Measurements from ENCODE around the gene SCLT1.
A peak's percentile ranks its signal among the peaks of the same experiment; 100 is the strongest.

Gene SCLT1

DNA sequence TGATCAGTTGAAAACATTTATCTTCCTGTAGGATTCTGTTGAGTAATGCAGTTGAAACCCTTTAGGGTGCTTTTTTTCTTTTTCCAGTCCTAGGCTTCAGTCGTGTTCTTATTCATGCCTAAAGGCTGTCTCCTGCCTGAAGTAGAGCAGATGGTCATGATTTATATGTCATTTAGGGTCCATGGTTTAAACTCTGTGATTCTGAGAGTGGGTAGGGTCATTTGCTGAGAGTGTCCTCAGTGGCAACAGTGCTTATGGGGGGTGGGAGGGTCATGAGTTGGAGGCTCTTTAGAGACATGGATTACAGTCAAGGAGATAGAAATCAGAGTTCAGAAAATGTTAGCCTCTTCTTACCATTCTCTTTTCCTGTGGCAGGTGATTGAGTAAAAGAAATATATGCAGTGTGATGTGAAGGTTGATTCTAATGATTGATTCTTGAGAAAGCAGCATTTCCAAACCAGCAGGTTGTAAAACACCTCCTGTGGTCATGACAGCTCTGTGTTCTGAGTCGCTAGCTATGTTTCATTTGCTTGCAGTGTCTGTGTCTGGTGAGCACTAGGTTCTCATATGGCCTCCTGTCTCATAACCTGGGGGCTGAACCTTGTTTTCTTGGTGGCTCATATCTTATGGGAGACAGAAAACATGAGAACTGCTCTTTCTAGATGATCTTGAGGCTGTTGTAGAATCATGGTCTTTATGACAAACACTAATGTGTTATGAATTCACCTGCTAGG, 223.4 kb downstream of the SCLT1 start:
- H3K4me3 ChIP-seq (ENCODE audit: low read depth, low read length): no peak overlapping the region
- no peak for DNase-seq (ENCODE audit: low read depth)
- TF ChIP-seq, protein P1, sequence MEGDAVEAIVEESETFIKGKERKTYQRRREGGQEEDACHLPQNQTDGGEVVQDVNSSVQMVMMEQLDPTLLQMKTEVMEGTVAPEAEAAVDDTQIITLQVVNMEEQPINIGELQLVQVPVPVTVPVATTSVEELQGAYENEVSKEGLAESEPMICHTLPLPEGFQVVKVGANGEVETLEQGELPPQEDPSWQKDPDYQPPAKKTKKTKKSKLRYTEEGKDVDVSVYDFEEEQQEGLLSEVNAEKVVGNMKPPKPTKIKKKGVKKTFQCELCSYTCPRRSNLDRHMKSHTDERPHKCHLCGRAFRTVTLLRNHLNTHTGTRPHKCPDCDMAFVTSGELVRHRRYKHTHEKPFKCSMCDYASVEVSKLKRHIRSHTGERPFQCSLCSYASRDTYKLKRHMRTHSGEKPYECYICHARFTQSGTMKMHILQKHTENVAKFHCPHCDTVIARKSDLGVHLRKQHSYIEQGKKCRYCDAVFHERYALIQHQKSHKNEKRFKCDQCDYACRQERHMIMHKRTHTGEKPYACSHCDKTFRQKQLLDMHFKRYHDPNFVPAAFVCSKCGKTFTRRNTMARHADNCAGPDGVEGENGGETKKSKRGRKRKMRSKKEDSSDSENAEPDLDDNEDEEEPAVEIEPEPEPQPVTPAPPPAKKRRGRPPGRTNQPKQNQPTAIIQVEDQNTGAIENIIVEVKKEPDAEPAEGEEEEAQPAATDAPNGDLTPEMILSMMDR (conservative IDR thresholded peaks at IDR 0.05; ENCODE audit: low read depth, low read length): no peak

DNA sequence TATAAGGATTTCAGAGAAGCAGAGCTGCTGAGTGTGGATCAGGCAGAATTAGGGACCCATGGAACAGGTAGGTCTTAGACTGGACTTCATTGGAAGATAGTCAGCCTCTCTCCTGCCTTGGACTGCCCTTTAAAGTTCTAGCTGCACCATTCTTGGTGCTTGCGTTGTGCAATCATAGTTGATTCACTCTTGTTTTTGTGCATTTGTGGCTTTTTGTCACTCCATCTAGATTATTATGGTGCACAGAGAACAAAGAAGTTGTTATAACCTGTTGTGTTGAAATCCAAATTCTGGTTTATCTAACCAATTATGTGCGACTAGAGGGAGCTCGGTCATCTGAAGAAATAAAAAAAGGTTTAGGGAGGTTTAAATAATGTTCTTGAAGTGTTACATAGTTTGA, 224.6 kb downstream of the SCLT1 start:
- no peak overlapping the region for H3K4me3 ChIP-seq (ENCODE audit: low read depth, low read length)
- TF ChIP-seq, protein P1 (conservative IDR thresholded peaks at IDR 0.05; ENCODE audit: low read depth, low read length): no peak
- peak; percentile 30 for DNase-seq (ENCODE audit: low read depth)

DNA sequence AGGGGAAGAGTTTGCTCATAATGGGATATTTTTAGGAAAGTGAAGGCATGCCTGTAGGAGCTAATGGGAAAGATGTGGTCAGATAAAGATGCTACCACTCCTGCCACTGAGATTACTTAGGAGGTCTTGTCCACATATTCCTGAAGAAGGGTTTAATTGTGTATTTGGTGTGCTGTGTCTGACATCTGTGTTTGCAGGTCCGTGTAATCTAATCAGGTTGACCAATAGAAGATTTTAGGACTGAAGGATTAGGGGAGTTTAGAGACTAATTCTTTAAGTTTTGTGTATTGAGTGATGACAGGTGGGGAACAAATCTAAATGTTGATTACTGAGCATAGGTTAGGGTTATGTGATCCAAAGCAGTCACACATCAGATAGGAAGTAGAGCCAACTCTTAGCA, 226.6 kb downstream of the SCLT1 start:
- no peak overlapping the region for H3K4me3 ChIP-seq (ENCODE audit: low read depth, low read length)
- TF ChIP-seq, protein P1 (conservative IDR thresholded peaks at IDR 0.05; ENCODE audit: low read depth, low read length): no peak

DNA sequence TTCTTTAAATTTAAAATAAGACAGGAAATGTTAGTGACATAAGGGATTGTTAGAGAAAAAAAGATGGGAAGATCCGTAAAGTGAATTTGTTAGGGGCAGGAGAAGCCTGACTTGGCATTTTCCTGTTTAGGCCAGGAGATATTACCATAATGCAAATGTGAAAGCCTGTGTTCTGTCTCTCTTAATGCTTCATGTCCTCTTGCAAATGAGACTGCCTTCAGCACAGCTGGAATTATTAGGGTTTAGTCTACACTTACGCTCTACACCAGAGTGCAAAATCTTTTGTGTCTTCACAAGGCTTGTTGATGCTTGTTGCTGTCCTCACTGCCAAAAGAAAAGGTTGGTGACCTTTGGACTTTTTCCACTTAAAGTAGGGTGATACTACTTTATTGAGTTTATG, 227.1 kb downstream of the SCLT1 start:
- TF ChIP-seq, protein P1 (conservative IDR thresholded peaks at IDR 0.05; ENCODE audit: low read depth, low read length): no peak
- DNase-seq (ENCODE audit: low read depth): no peak
- no peak overlapping the region for H3K4me3 ChIP-seq (ENCODE audit: low read depth, low read length)

More for the DNA sequence above, 226.6 kb downstream of the SCLT1 start:
- no peak for DNase-seq (ENCODE audit: low read depth)

DNA sequence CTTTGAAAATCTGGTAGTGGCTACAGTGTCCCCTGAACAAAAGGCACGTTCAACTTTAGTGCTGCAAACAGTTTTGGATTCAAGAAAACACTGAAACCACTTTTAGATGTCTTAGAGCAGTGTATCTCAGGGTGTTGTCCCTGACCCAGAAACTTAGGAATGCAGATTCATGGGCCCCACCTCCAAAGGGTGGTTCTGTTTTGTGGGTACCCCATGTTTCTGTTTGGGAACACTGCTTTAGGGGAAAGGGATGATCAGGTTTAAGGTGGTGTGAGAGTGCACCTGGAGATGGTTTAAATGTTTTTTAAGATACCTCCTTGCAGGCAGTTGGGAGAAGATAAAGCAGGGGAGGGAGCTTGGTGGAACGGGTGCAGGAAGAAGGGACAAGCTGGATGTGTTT, 228.2 kb downstream of the SCLT1 start:
- H3K4me3 ChIP-seq (ENCODE audit: low read depth, low read length): no peak overlapping the region
- no peak for DNase-seq (ENCODE audit: low read depth)
- TF ChIP-seq, protein P1 (conservative IDR thresholded peaks at IDR 0.05; ENCODE audit: low read depth, low read length): no peak

DNA sequence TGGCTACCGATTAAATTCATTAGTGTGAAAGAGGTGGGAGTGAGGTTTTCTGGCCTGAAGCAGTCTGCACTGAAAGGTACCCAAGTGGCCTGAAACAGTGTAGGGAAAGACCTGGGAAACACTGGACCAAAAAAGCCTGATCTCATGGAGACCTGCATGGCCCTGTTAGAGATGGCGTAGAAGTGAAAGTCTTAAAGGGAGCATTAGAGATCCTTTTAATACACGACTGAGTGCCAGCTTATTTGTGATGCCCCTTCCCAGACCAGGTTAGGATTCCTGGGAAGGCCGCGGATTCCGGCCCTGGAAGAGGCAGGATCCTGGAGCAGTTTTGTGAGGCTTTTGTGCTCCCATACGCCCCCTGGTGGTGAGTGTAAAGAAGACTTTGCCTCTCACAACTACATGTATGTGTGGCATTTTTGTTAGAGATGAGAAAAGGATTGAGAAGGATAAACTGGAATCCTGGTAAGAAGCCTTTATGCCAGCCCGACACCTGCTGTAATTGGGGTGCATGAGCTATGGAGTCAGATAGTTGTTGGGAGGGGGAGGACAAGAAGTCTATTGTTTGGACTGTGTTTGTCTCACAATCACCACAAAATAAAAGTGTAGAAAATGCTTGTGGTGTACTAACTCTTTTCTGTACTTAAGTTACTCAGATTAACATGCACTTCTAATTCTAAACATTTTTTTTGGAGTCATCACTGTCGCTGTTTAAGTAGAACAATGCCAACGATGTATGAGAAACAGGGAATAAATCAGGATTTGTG, 229.8 kb downstream of the SCLT1 start:
- H3K4me3 ChIP-seq (ENCODE audit: low read depth, low read length): no peak overlapping the region

More for the DNA sequence above, 229.8 kb downstream of the SCLT1 start:
- DNase-seq (ENCODE audit: low read depth): peak; percentile 82
- TF ChIP-seq, protein P1 (conservative IDR thresholded peaks at IDR 0.05; ENCODE audit: low read depth, low read length): peak; percentile 92
